Endothelial cell of umbilical vein (primary cell): ENCODE data around the gene ADCY9. TPM values are rescaled to one million over a fixed set of nuclear protein-coding genes. Genes with fewer than 3 reads are reported as not detected.

Experiments
- BruUV-seq: library from RNA; stranded (reverse); fragments of 400-500 nt; replicated peaks from 2 replicates; lab custom pipeline; 2021; lab: Mats Ljungman, UMichigan
- CTCF ChIA-PET: fragments of 300-600, 350-600 bp; sonication (Branson Sonifier 250); formaldehyde crosslinking; loops from one replicate; lab custom pipeline; 2021; ENCODE audit warnings: antibody characterized with exemption, inconsistent platforms; lab: Charles Lee
- POLR2A ChIA-PET: fragments of 300-600, 350-600 bp; sonication (Branson Sonifier 250); formaldehyde crosslinking; loops from one replicate; lab custom pipeline; 2021; ENCODE audit warnings: antibody characterized with exemption, inconsistent platforms; lab: Charles Lee
- DNase-seq: peaks from one replicate; pipeline ENCODE4 v3.0.0-alpha.2; 2011; ENCODE audit warnings: low read depth, low spot score
- FAIRE-seq: peaks from 2 replicates; lab custom pipeline; 2011; peaks lifted over from hg19 to GRCh38; lab: Jason Lieb, UNC
- H2AFZ ChIP-seq: 2 replicates; pipeline ENCODE4 v1.6.0; 2012; ENCODE audit warnings: low read depth, low read length, control low read depth, inconsistent platforms
- H3K27ac ChIP-seq: 2 replicates; pipeline ENCODE4 v1.5.1; 2011; ENCODE audit warnings: low read depth, mild to moderate bottlenecking, control low read depth, low read length, moderate library complexity; ENCODE audit not compliant: insufficient read depth
- H3K27me3 ChIP-seq, 2 experiments: 2 replicates each; pipeline versions ENCODE4 v1.6.0 to v1.6.1; 2011; ENCODE audit warnings: low read length in 2 of 2, mixed read lengths in 1 of 2; ENCODE audit not compliant: control insufficient read depth in 2 of 2, insufficient read depth in 2 of 2
- H3K36me3 ChIP-seq, 2 experiments: 2 replicates in 1 of 2; 3 replicates in 1 of 2; pipeline ENCODE4 v1.5.1; 2011; ENCODE audit warnings: low read length in 2 of 2, mild to moderate bottlenecking in 1 of 2, moderate library complexity in 1 of 2; ENCODE audit not compliant: control insufficient read depth in 2 of 2, insufficient read depth in 2 of 2; ENCODE audit errors: extremely low read depth in 1 of 2
- H3K4me1 ChIP-seq: 3 replicates; pipeline ENCODE4 v1.5.1; 2011; ENCODE audit warnings: mild to moderate bottlenecking, low read length; ENCODE audit not compliant: control insufficient read depth, insufficient read depth; ENCODE audit errors: extremely low read depth
- H3K4me2 ChIP-seq: 2 replicates; pipeline ENCODE4 v1.6.1; 2011; ENCODE audit warnings: low read length, control low read depth, mixed read lengths; ENCODE audit not compliant: insufficient read depth
- H3K4me3 ChIP-seq, 3 experiments: fragments of 200-600 bp in 1 of 3; sonication (generic), shearing (Covaris generic) in 1 of 3; replicated peaks in 1 of 3; 2 replicates each; pipeline ENCODE4 v1.5.1; 2011 to 2016; ENCODE audit warnings: control low read depth in 3 of 3, low read length in 3 of 3, mild to moderate bottlenecking in 2 of 3, inconsistent platforms in 1 of 3, low read depth in 1 of 3, moderate library complexity in 1 of 3; ENCODE audit not compliant: insufficient read depth in 1 of 3
- H3K79me2 ChIP-seq: 2 replicates; pipeline ENCODE4 v1.6.0; 2012; ENCODE audit warnings: low read length, inconsistent platforms; ENCODE audit not compliant: control insufficient read depth, insufficient read depth
- H3K9ac ChIP-seq: replicated peaks from 2 replicates; pipeline ENCODE3; 2011; ENCODE audit warnings: low read length, control low read depth; ENCODE audit not compliant: insufficient read depth; ENCODE audit errors: extremely low read depth
- H3K9me1 ChIP-seq: replicated peaks from 3 replicates; pipeline ENCODE4 v1.6.0; 2011; ENCODE audit warnings: mild to moderate bottlenecking, low read length; ENCODE audit not compliant: control insufficient read depth, insufficient read depth; ENCODE audit errors: extremely low read depth
- H3K9me3 ChIP-seq: replicated peaks from 2 replicates; pipeline ENCODE4 v1.5.1; 2012; ENCODE audit warnings: low read length, inconsistent platforms; ENCODE audit not compliant: control insufficient read depth, insufficient read depth
- H4K20me1 ChIP-seq: replicated peaks from 2 replicates; pipeline ENCODE3; 2011; ENCODE audit warnings: mild to moderate bottlenecking, low read length; ENCODE audit not compliant: control insufficient read depth, insufficient read depth; ENCODE audit errors: extremely low read depth
- CTCF ChIP-seq, 2 donors: IDR thresholded peaks; 1 replicate in 1 of 2; 2 replicates in 1 of 2; pipeline ENCODE4 v1.5.1; 2011; ENCODE audit warnings: low read length in 2 of 2, mild to moderate bottlenecking in 2 of 2, moderate library complexity in 2 of 2, control low read depth in 1 of 2, inconsistent platforms in 1 of 2, low read depth in 1 of 2; ENCODE audit not compliant: insufficient read depth in 1 of 2; ENCODE audit errors: extremely low read depth in 1 of 2
- EZH2 ChIP-seq: IDR thresholded peaks from 2 replicates; pipeline ENCODE4 v1.6.1; 2012; ENCODE audit warnings: borderline replicate concordance, low read depth, mild to moderate bottlenecking, moderate library complexity, low read length, inconsistent platforms; ENCODE audit not compliant: severe bottlenecking
- FOS ChIP-seq: IDR thresholded peaks from 2 replicates; pipeline ENCODE4 v1.6.1; 2011; ENCODE audit warnings: mild to moderate bottlenecking, low read length, moderate library complexity, borderline replicate concordance; ENCODE audit not compliant: insufficient read depth
- GATA2 ChIP-seq: IDR thresholded peaks from 2 replicates; pipeline ENCODE4 v1.7.0; 2011; ENCODE audit warnings: low read depth, mild to moderate bottlenecking, moderate library complexity, mixed read lengths, low read length; ENCODE audit not compliant: insufficient read length, insufficient read depth
- JUN ChIP-seq: IDR thresholded peaks from 2 replicates; pipeline ENCODE4 v1.6.1; 2011; ENCODE audit warnings: borderline replicate concordance, low read depth; ENCODE audit not compliant: insufficient read length, insufficient read depth
- MYC ChIP-seq: IDR thresholded peaks from one replicate; pipeline ENCODE4 v1.6.1; 2011; ENCODE audit warnings: mild to moderate bottlenecking, low read depth, low read length
- POLR2A ChIP-seq: IDR thresholded peaks from 2 replicates; pipeline ENCODE4 v1.6.1; 2012; ENCODE audit warnings: low read depth, mild to moderate bottlenecking, control low read depth, low read length
- POLR2AphosphoS5 ChIP-seq: IDR thresholded peaks from 2 replicates; pipeline ENCODE4 v1.6.1; 2012; ENCODE audit warnings: low read depth, mild to moderate bottlenecking, control low read depth, low read length, moderate library complexity; ENCODE audit not compliant: insufficient read depth
- dilution Hi-C: fragments of 300-500 bp; cut with MboI; formaldehyde crosslinking; loops from one replicate; pipeline ENCODE4 v1.15.0; 2019; ENCODE audit warnings: low sequenced_read_pairs; ENCODE audit not compliant: extremely low pct_ligation_motif_present
- intact Hi-C: fragments of 100-400 bp; cut with micrococcal nuclease; formaldehyde crosslinking; loops from one replicate; pipeline ENCODE4 v1.10.0; 2022
- polyA plus RNA-seq, 4 experiments: library from polyadenylated mRNA; depleted of rRNA in 3 of 4; stranded (reverse) in 3 of 4; unstranded in 1 of 4; fragments of >200 nt; gene quantifications; 2 replicates each; pipeline versions ENCODE4 v1.2.1 to v1.2.3, GENCODE V29; 2011 to 2012; ENCODE audit warnings: missing spikeins in 1 of 4
- total RNA-seq: library from RNA; stranded (reverse); gene quantifications from 2 replicates; pipeline ENCODE4 v1.2.3, GENCODE V29; 2021
- TF ChIP-seq, protein P1 (sequence below): IDR thresholded peaks from 2 replicates; pipeline ENCODE4 v1.6.1; 2011; ENCODE audit not compliant: insufficient read depth, insufficient read length

Gene ADCY9
- total and polyA plus RNA-seq, 2 donors (not counting 3 experiments of a cell fraction or from before 2014, with no cell fraction given): 6.8 to 14.0 TPM

GRCh38 chr16:3966681-3967080 is 149.6 kb downstream of the ADCY9 start:
- FAIRE-seq (no peak), DNase-seq (no peak)
- no peak overlapping the region for H3K4me2 ChIP-seq
- dilution Hi-C loops: no loop called here
- peaks cover 5% of the 10 kb centered on the region for H3K4me1 ChIP-seq
- no peak overlapping the region for H3K9ac ChIP-seq
- no peaks in the 10 kb centered on the region for H3K9me3 ChIP-seq
- no peak overlapping the region for H3K4me3 ChIP-seq
- no peaks in the 10 kb centered on the region for H3K79me2 ChIP-seq
- H3K36me3 ChIP-seq: no peaks in the 10 kb centered on the region
- intact Hi-C loops: no loop called here
- no peaks in the 10 kb centered on the region for H3K9me1 ChIP-seq
- POLR2A ChIA-PET: no interaction called here
- H3K27me3 ChIP-seq: no peaks in the 10 kb centered on the region
- no peak overlapping the region for H2AFZ ChIP-seq
- no peak overlapping the region for H3K27ac ChIP-seq
- TF ChIP-seq, protein P1, sequence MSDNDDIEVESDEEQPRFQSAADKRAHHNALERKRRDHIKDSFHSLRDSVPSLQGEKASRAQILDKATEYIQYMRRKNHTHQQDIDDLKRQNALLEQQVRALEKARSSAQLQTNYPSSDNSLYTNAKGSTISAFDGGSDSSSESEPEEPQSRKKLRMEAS: no peak
- TF ChIP-seq GATA2 (no peak), JUN (no peak), CTCF (IDR thresholded peaks at IDR 0.05; ENCODE audit: extremely low read depth in 1 of 2, insufficient read depth in 1 of 2, low read depth in 1 of 2, low read length in 2 of 2) (no peak), FOS (no peak), EZH2 (no peak), POLR2A (no peak), MYC (no peak), POLR2AphosphoS5 (no peak)
- CTCF ChIA-PET: interaction anchor here (1.0 to 2.7 kb wide), 5 partner anchors 9 to 287 kb away, joined by 3 to 12 read pairs (median 3); no protein-coding TSS in a partner anchor
- no TSS peak for BruUV-seq
- no peaks in the 10 kb centered on the region for H4K20me1 ChIP-seq
